ENCODE measurements around the gene TUB.

The TUB gene

GRCh38 chr11:8045839-8046238 lies 35.2 kb upstream of the TUB start:
- ChIA-PET CTCF (no interaction called here), POLR2A (no interaction called here)
- TF ChIP-seq CTCF (IDR thresholded peaks at IDR 0.05; ENCODE audit: control extremely low read depth, extremely low read depth, low read depth, missing control alignments) = no peak
- no peak for DNase-seq (ENCODE audit: extremely low spot score)

GRCh38 chr11:8047382-8047781 lies 33.6 kb upstream of the TUB start:
- no peak for TF ChIP-seq CTCF (IDR thresholded peaks at IDR 0.05; ENCODE audit: control extremely low read depth, extremely low read depth, low read depth, missing control alignments)
- ChIA-PET POLR2A (no interaction called here), CTCF (interaction anchor here (3.1 kb wide), 1 partner anchor 14 kb away, joined by 15 read pairs; no protein-coding TSS in a partner anchor)
- no peak for DNase-seq (ENCODE audit: extremely low spot score)

- ChIA-PET CTCF (interaction anchor here (1.2 to 3.1 kb wide), 5 partner anchors 9 to 51 kb away, joined by 3 to 15 read pairs (median 5); no protein-coding TSS in a partner anchor), POLR2A (interaction anchor here (0.6 kb wide), 1 partner anchor 442 kb away, joined by 5 read pairs; no protein-coding TSS in a partner anchor)
- DNase-seq (ENCODE audit: extremely low spot score) = no peak
- no peak for TF ChIP-seq CTCF (IDR thresholded peaks at IDR 0.05; ENCODE audit: control extremely low read depth, extremely low read depth, low read depth, missing control alignments)
Observed at GRCh38 chr11:8049084-8049483, 31.9 kb upstream of the TUB start.

GRCh38 chr11:8055091-8055835 lies 25.7 kb upstream of the TUB start:
- no peak for TF ChIP-seq CTCF (IDR thresholded peaks at IDR 0.05; ENCODE audit: control extremely low read depth, extremely low read depth, low read depth, missing control alignments)
- ChIA-PET CTCF (interaction anchor here (0.7 to 3.2 kb wide), 5 partner anchors 12 to 44 kb away, joined by 3 to 19 read pairs (median 3); no protein-coding TSS in a partner anchor), POLR2A (interaction anchor here (0.7 kb wide), 1 partner anchor 1418 kb away, joined by 3 read pairs; no protein-coding TSS in a partner anchor)
- DNase-seq (ENCODE audit: extremely low spot score) = no peak

- no peak for TF ChIP-seq CTCF (IDR thresholded peaks at IDR 0.05; ENCODE audit: control extremely low read depth, extremely low read depth, low read depth, missing control alignments)
- DNase-seq (ENCODE audit: extremely low spot score) = no peak
- CTCF ChIA-PET = interaction anchor here (0.7 to 3.2 kb wide), 5 partner anchors 11 to 43 kb away, joined by 3 to 19 read pairs (median 3); no protein-coding TSS in a partner anchor
- POLR2A ChIA-PET = interaction anchor here (0.7 kb wide), 1 partner anchor 1417 kb away, joined by 3 read pairs; no protein-coding TSS in a partner anchor
Observed at GRCh38 chr11:8055836-8056526, 25.0 kb upstream of the TUB start.

GRCh38 chr11:8056810-8057463 lies 24.1 kb upstream of the TUB start:
- TF ChIP-seq CTCF (IDR thresholded peaks at IDR 0.05; ENCODE audit: control extremely low read depth, extremely low read depth, low read depth, missing control alignments) = no peak
- ChIA-PET CTCF (interaction anchor here (1.2 to 3.2 kb wide), 3 partner anchors 23 to 50 kb away, joined by 5 to 19 read pairs (median 14); no protein-coding TSS in a partner anchor), POLR2A (no interaction called here)
- DNase-seq (ENCODE audit: extremely low spot score) = no peak

All from GM10248 (cell line).